Liver (tissue), 9 donors: Measurements from ENCODE around the gene STIM2. TPM values are rescaled to one million over a fixed set of nuclear protein-coding genes. Genes with fewer than 3 reads are reported as not detected.

ENCODE experiments used
- DNase-seq: peaks from one replicate; pipeline ENCODE4 v3.0.0-alpha.2; 2017; ENCODE audit warnings: low spot score
- H3K27ac ChIP-seq, 2 donors: one replicate each; pipeline ENCODE4 v1.7.0; 2013; ENCODE audit warnings: inconsistent platforms in 2 of 2, low read length in 2 of 2, control low read depth in 1 of 2, low read depth in 1 of 2, mild to moderate bottlenecking in 1 of 2
- H3K27me3 ChIP-seq, 4 donors: one replicate each; pipeline versions ENCODE4 v1.6.1 to v1.7.0; 2013; ENCODE audit warnings: low read length in 3 of 4, inconsistent platforms in 1 of 4, mild to moderate bottlenecking in 1 of 4, moderate library complexity in 1 of 4; ENCODE audit not compliant: control insufficient read depth in 4 of 4, insufficient read depth in 4 of 4
- H3K36me3 ChIP-seq, 4 donors: one replicate each; pipeline versions ENCODE4 v1.6.1 to v1.7.0; 2013; ENCODE audit warnings: low read length in 3 of 4, mild to moderate bottlenecking in 3 of 4, low read depth in 1 of 4, moderate library complexity in 1 of 4; ENCODE audit not compliant: control insufficient read depth in 4 of 4, insufficient read depth in 3 of 4
- H3K4me1 ChIP-seq, 4 donors: one replicate each; pipeline versions ENCODE4 v1.6.1 to v1.7.0; 2013; ENCODE audit warnings: low read length in 3 of 4, mild to moderate bottlenecking in 3 of 4, moderate library complexity in 1 of 4; ENCODE audit not compliant: control insufficient read depth in 4 of 4, insufficient read depth in 4 of 4
- H3K4me3 ChIP-seq, 3 donors: one replicate each; pipeline versions ENCODE4 v1.6.1 to v1.7.0; 2013; ENCODE audit warnings: low read length in 3 of 3, control low read depth in 1 of 3, low read depth in 1 of 3, mild to moderate bottlenecking in 1 of 3
- H3K9ac ChIP-seq, 2 donors: one replicate each; pipeline ENCODE4 v1.7.0; 2013; ENCODE audit warnings: low read length in 2 of 2, mild to moderate bottlenecking in 2 of 2, moderate library complexity in 2 of 2, control low read depth in 1 of 2, low read depth in 1 of 2
- H3K9me3 ChIP-seq, 4 donors: one replicate each; pipeline versions ENCODE4 v1.6.1 to v1.7.0; 2013; ENCODE audit warnings: low read length in 3 of 4; ENCODE audit not compliant: control insufficient read depth in 4 of 4
- CTCF ChIP-seq: fragments of 150-350 bp; IDR thresholded peaks from 2 replicates; pipeline ENCODE4 v1.5.1; 2017; ENCODE audit warnings: improper control_type of control experiment, low read depth, low read length; ENCODE audit not compliant: missing input control
- FOXA1 ChIP-seq: IDR thresholded peaks from 2 replicates; pipeline ENCODE4 v1.6.1; 2016; ENCODE audit warnings: antibody characterized with exemption
- FOXA2 ChIP-seq: IDR thresholded peaks from 2 replicates; pipeline ENCODE4 v1.6.1; 2016; ENCODE audit warnings: antibody characterized with exemption
- HNF4A ChIP-seq, 2 donors: conservative IDR thresholded peaks; 2 replicates each; pipeline ENCODE4 v1.6.1; 2016; ENCODE audit warnings: antibody characterized with exemption in 2 of 2, mild to moderate bottlenecking in 2 of 2
- HNF4G ChIP-seq: IDR thresholded peaks from 2 replicates; pipeline ENCODE4 v1.6.1; 2016; ENCODE audit warnings: antibody characterized with exemption
- MAX ChIP-seq: IDR thresholded peaks from 2 replicates; pipeline ENCODE4 v1.6.1; 2016; ENCODE audit warnings: antibody characterized with exemption
- RAD21 ChIP-seq, 2 donors: IDR thresholded peaks; 2 replicates each; pipeline ENCODE4 v1.6.1; 2016; ENCODE audit warnings: antibody characterized with exemption in 2 of 2, mild to moderate bottlenecking in 2 of 2
- REST ChIP-seq: IDR thresholded peaks from 2 replicates; pipeline ENCODE4 v1.6.1; 2016; ENCODE audit warnings: antibody characterized with exemption, mild to moderate bottlenecking
- RXRA ChIP-seq, 2 donors: IDR thresholded peaks; 2 replicates each; pipeline ENCODE4 v1.6.1; 2017 to 2018; ENCODE audit warnings: antibody characterized with exemption in 2 of 2, mild to moderate bottlenecking in 1 of 2
- SP1 ChIP-seq: IDR thresholded peaks from 2 replicates; pipeline ENCODE4 v1.6.1; 2018; ENCODE audit warnings: antibody characterized with exemption, mild to moderate bottlenecking
- YY1 ChIP-seq: IDR thresholded peaks from 2 replicates; pipeline ENCODE4 v1.6.1; 2016; ENCODE audit warnings: antibody characterized with exemption, mild to moderate bottlenecking
- WGBS: extraction: QIAGEN DNeasy Blood & Tissue Kit; methylation state at CpG from one replicate; pipeline ENCODE4 v1.1.7; 2013; 5-methylcytosine and 5-hydroxymethylcytosine counted together
- polyA plus RNA-seq, 2 donors: library from polyadenylated mRNA; stranded (reverse) in 1 of 2; unstranded in 1 of 2; fragments of 200-250 nt in 1 of 2; fragments of >200 nt in 1 of 2; fragmentation: Nextera tagmentation in 1 of 2; extraction: Ambion mirVana in 1 of 2; gene quantifications; one replicate each; pipeline versions ENCODE4 v1.2.1 to v1.2.3, GENCODE V29; 2013 to 2015
- total RNA-seq, 2 donors: library from RNA; depleted of rRNA; stranded (reverse); fragments of >200 nt; gene quantifications; one replicate each; pipeline ENCODE4 v1.2.3, GENCODE V29; 2014
- donor health status: healthy.
- donor health status: healthy.
- donor health status: healthy.
- donor health status: healthy.
- donor health status: healthy.

Gene STIM2
- total and polyA plus RNA-seq, 4 donors = 5.4 to 11.1 (median 6.9) TPM

GRCh38 chr4:26829018-26829417 lies 31.6 kb upstream of the STIM2 start:
- Histone ChIP-seq H3K9me3 (no peaks in the 10 kb centered on the region), H3K4me1 (peaks cover 0 to 12% (median 9%) of the 10 kb centered on the region in 4 donors), H3K36me3 (no peaks in the 10 kb centered on the region), H3K27ac (no peak overlapping the region), H3K4me3 (no peak overlapping the region), H3K27me3 (no peaks in the 10 kb centered on the region), H3K9ac (no peak overlapping the region)
- TF ChIP-seq RXRA (IDR thresholded peaks at IDR 0.05) (no peak), YY1 (no peak), FOXA1 (no peak), HNF4G (no peak), RAD21 (IDR thresholded peaks at IDR 0.05) (no peak), CTCF (no peak), MAX (no peak)
- 87% methylated on average over 4 of the region's 4 CpGs for WGBS
- DNase-seq = no peak

GRCh38 chr4:26830033-26830432 lies 30.6 kb upstream of the STIM2 start:
- Histone ChIP-seq H3K4me1 (peaks cover 0 to 12% (median 9%) of the 10 kb centered on the region in 4 donors), H3K9ac (no peak overlapping the region), H3K27me3 (no peaks in the 10 kb centered on the region), H3K9me3 (no peaks in the 10 kb centered on the region), H3K4me3 (no peak overlapping the region), H3K27ac (no peak overlapping the region), H3K36me3 (no peaks in the 10 kb centered on the region)
- WGBS = 94% methylated on average over 2 of the region's 2 CpGs
- DNase-seq = no peak
- TF ChIP-seq REST = no peak
- TF ChIP-seq SP1 = no peak
- TF ChIP-seq FOXA2 = no peak

- H3K27ac ChIP-seq = no peak overlapping the region
- WGBS = 97% methylated on average over 4 of the region's 4 CpGs
These were observed 29.9 kb upstream of the STIM2 start for GRCh38 chr4:26830701-26831100.

More at GRCh38 chr4:26830701-26831100, 29.9 kb upstream of the STIM2 start:
- Histone ChIP-seq H3K27me3 (no peaks in the 10 kb centered on the region), H3K4me1 (peaks cover 0 to 12% (median 9%) of the 10 kb centered on the region in 4 donors), H3K4me3 (no peak overlapping the region), H3K9ac (no peak overlapping the region), H3K36me3 (no peaks in the 10 kb centered on the region), H3K9me3 (peaks cover 0 to 4% (median 0%) of the 10 kb centered on the region in 4 donors)
- no peak for DNase-seq
- TF ChIP-seq MAX (no peak), HNF4A (conservative IDR thresholded peaks at IDR 0.05) (no peak)
